HTERT RPE-1 (cell line): Measurements from ENCODE around the gene TMEM255B.
"Not testable (repeated sequence)": the region's sequence is repeated elsewhere in the genome, so short reads cannot be mapped to it uniquely, and the experiment has no call there.

Experiments
- in situ Hi-C: fragments of 300-500 bp; cut with MboI; formaldehyde crosslinking; loops from 4 replicates; pipeline ENCODE4 v1.14.3; 2020; ENCODE audit warnings: low sequenced_read_pairs

The TMEM255B gene

DNA sequence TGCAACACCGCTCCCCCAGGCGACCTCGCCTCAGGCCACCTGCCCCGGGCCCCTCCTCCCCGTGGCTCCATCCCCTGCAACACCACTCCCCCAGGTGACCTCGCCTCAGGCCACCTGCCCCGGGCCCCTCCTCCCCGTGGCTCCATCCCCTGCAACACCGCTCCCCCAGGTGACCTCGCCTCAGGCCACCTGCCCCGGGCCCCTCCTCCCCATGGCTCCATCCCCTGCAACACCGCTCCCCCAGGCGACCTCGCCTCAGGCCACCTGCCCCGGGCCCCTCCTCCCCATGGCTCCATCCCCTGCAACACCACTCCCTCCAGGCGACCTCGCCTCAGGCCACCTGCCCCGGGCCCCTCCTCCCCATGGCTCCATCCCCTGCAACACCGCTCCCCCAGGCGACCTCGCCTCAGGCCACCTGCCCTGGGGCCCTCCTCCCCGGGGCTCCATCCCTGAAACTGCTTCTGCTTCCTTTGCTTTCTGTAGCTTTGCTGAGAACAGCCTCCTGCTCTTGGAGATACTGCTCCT lies 71.5 kb downstream of the TMEM255B start:
- in situ Hi-C loops, result not testable (repeated sequence)

DNA sequence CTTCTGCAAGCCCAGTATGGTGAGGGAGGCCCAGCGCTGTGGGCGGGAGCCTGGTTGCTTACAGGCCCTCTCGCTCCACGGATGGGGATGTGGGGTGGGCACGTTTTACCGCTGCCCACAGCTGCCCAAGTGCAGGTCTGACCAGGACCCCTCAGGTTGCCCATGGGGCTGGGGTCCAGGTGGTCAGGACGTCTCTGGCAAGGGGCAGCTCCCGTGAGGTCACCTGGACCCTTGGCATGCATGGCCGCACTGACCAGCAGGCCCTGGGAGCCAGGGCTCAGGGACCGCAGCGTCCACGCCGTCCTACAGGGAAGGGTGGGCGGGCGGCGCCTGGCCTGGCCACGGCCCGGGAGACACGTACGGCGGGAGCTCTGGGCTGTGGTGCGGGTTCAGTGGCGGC lies 72.0 kb downstream of the TMEM255B start:
- in situ Hi-C loops, result no loop called here

DNA sequence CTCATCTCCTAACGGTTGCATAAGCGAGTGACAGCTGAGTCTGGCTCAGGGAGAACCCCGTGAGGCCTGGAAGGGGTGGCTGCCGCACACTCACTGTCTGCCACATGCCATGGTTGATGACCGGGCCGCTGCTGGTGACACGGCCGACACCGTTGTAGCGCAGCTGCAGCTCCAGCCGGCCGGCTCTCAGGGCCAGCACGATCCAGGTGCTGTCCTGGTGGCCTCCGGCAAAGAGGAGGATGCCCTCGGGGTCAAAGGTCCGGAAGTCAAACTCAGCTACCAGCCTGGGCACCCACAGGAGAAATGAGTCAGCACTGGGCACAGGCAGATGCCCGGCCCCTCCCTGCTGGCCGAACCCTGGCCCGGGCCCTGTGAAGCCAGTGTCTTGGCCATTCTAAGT lies 73.2 kb downstream of the TMEM255B start:
- in situ Hi-C loops, result no loop called here

GRCh38 chr13:113832631-113833030 lies 73.6 kb downstream of the TMEM255B start:
- in situ Hi-C loops, result no loop called here

- in situ Hi-C loops, result no loop called here
Measured at GRCh38 chr13:113833111-113833830, 74.2 kb downstream of the TMEM255B start.

DNA sequence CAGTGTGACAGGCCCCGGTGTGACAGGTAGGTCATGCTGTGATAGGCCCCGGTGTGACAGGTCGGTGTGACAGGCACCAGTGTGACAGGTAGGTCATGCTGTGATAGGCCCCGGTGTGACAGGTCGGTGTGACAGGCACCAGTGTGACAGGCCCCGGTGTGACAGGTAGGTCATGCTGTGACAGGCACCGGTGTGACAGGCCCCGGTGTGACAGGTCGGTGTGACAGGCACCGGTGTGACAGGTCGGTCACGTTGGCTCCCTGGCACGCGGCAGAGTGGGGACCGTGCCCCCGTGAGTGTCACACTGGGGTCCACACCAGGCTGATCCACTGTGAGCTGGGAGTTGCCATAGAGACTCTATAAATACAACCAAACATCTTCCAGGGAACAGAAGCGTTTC lies 75.0 kb downstream of the TMEM255B start:
- in situ Hi-C loops, result not testable (repeated sequence)

- in situ Hi-C loops, result no loop called here
Measured at GRCh38 chr13:113834496-113835200, 75.6 kb downstream of the TMEM255B start.

DNA sequence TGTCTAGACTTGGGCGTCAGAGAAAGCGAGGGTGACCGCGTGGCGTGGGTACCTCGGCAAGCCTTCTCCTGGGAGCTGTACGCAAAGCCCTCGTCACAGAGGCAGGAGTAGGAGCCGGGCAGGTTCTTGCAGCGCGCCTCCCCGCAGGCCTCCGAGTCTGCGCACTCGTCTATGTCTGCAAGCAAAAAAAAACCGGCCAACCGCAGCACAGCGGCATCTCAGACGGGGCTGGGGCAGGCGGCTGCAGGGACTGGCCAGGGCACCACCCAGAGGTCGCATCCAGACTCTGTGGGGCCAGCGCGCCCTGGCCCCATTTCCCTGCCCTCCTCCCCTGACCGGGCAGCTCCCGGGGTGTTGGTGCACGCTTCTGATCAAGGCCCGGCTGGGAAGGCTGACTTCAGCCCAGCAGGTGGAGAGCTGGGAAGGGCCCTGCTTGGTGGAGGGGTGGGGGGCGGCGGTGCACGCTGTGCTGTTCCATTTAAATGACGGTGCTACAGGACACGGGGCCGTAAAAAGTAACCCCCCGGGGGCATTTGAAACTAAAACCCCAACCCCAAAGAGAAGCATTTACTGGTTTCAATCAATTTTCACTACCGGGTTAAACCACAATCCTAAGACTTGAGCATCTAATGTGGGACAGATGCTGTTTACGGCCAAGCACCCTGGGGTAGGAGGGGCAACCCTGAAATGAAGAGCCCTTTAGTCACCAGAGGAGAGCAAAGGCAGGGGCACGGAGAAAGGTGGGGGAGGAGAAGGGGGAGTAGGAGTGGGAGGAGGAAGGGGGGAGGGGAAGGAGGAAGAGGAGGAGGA lies 76.6 kb downstream of the TMEM255B start:
- in situ Hi-C loops, result no loop called here

- in situ Hi-C loops, result no loop called here
Measured at GRCh38 chr13:113836768-113837559, 77.9 kb downstream of the TMEM255B start.

DNA sequence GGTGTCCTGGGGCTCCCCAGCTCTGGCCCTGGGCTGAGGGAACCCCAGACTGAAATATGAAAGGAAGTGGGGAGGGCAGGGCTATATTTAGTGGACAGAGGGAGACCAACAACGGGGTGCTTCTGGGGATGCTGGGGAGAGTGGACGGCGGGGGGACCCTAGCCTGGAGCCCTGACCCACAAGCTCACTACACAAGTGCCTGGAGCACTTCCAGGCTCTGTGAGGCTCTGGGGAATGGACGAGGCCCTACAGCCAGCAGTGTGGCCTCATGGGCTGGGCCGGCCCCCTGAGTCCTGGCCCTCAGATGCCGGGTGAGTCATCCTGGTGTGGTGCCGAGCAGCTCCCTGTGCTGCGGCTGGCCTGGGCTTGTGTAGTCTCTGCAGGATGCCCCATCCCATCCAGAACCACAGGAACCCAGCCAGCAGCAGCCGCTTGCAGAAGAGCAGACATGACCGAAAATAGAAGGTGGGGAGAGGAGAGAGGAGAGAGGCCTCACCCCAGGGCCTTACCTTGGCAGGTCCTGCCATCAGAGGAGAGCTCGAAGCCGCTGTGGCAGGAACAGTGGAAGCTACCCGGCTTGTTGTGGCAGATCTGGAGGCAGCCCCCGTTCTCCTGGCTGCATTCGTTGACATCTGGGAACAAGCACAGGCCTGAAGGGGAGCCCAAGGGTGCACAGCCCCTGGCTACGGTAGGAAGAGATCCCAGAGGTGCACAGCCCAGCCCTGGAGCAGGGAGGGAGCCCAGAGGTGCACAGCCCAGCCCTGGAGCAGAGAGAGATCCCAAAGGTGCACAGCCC lies 78.7 kb downstream of the TMEM255B start:
- in situ Hi-C loops, result no loop called here

DNA sequence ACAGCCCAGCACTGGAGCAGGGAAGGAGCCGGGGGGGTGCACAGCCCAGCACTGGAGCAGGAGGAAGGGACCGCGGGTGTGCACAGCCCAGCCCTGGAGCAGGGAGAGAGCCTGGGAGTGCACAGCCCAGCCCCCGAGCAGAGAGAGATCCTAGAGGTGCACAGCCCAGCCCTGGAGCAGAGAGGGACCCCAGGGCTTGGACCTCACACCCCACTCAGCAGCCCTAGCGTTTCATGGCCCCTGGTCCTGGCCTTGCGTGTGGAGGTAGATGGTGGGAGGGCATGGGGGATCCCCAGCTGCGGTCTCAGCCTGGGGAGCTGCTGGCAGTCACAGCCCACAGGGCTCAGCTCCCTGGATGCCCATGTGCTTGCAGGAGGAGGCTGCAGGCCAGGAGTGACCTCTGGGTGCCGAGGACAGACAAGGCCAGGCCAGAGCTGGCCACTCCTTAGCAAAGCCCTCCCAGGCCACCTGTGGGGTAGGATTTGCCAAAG lies 79.7 kb downstream of the TMEM255B start:
- in situ Hi-C loops, result no loop called here

DNA sequence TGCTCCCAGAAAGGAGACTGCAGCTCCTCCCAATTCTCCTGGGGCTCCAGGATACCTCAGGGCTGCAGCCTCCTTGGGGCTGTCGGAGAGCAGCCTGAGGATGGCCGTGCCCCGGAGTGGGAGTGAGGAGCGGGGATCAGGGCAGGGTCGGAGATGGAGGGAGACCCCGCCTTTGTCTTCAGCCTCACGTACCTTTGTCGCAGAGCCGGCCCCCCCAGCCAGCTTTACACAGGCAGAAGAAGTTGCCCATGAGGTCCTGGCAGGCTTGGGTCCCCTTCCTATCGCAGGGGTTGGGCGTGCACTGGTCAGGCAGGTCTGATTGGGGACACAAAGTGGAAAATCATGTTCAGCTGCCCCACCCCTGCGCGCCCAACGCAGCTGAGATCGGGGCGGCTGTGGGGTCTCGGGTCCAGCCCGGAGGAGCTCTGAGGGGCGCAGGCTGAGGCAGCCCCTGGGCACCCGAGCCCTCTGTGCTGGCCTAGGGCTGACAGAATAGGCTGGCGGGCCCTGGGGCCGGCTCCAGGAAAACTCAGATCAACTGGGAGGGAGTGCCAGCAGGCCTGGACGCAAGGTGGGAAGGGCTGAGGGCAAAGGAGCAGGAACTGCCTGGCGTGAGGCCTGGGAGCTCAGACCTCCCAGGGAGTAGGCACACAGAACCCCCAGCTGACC lies 80.6 kb downstream of the TMEM255B start:
- in situ Hi-C loops, result no loop called here

DNA sequence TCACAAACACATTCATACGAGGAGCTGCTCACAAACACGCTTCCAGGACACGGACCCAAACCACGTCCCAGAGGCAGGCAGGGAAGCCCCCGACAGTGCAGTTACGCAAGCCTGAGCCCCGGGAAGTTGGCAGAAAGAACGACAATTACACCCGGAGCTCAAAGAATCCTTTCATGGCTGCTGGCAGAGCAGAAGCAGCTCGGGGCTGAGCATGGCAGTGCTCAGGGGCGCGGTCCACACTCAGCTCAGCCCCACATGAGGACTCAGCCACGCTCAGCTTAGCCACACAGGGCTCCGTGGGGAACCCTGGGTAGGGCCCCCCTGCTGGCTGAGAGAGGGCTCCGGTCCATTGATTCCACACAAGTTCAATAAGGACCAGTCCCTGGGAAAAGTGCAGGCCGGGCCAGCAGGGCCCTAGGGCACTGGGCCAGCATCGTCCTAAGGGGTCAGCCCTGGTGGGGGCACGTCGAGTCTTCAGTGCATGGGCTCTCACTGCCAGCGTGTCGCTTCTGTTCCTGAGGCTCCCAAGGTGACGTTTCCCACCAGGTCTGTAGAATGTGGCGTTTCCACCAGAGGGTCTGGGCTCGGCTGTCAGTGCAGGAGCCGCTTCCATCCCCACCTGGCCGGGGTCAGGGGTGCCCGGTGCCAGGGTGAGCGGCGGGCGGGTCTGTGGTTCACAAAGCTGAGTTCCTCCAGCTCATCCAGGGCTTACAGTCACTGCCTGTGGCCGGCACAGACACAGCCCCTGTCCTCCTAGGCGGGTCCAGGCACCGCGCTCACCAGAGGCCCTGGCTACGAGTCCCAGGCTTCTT lies 81.7 kb downstream of the TMEM255B start:
- in situ Hi-C loops, result no loop called here

DNA sequence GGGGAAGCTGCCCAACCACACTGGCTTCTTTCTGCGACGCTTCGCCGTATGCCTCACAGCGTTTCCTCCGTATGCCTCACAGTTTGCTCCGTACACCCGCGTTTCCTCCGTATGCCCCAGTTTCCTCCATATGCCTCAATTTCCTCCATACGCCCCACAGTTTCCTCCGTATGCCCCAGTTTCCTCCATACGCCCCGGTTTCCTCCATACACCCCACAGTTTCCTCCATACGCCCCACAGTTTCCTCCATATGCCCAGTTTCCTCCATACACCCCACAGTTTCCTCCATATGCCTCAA lies 82.3 kb downstream of the TMEM255B start:
- in situ Hi-C loops, result no loop called here

GRCh38 chr13:113842336-113843062 lies 83.5 kb downstream of the TMEM255B start:
- in situ Hi-C loops, result no loop called here

DNA sequence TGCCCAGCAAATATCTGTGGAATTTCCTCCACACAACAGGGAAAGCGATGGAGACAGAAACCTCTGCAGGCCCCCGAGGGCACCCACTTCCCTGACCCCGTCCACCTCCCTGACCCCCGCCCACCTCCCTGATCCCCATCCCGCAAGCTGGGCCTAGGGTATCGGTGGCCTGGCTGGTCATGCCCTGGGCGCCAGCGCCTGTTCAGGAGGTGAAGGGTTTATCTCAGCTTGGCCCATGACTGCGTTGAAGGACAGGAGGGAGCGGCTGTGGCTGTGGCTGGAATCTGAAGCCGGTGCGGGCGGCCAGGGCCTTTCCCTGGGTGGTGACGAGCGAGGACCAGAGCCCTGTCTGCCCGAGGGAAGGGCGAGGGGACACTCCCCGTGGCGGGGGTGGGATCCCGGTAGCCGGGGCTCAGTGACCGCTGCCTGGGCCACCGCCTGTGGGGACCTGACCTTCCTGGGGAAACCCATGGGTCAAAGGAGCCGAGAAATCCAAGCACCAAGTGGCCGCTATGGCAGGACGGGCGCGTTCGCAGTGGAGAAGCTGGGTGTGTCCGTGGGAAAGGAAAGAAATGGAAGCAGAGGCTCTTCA lies 84.1 kb downstream of the TMEM255B start:
- in situ Hi-C loops, result no loop called here

DNA sequence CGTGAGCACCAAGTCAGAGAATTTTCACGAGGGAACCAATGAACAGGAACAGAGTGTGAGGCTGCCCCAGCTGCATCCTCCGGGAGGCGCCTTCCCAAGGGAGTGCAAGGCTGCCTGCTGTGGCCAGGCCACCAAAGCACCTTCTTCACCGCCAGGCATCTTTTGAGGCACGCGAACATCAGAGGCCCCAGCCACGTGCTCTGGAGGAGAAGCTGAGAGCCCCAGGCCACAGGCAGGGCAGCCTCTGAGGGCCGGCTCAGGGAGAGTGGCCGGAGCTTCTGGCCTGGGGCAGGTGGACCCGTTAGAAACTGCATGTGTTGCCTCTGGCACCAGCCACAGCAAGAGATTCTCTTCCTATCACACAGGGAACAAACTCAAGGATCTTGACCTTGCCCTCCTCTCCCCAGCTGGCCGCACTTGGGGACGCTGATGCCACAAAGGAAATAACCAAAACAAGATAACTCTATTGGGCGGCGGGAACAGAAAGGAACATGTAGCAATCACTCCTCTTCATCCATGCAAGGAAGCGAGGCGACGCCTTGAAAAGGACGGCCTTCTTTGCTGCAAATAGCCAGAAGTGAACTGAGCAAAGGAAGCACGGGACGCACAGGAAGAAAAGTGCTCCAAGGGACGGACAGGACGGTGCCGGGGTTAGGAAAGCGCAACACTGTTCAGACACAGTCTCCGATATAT lies 85.0 kb downstream of the TMEM255B start:
- in situ Hi-C loops, result no loop called here
